ENCODE results near the gene TAS2R60.

DNA sequence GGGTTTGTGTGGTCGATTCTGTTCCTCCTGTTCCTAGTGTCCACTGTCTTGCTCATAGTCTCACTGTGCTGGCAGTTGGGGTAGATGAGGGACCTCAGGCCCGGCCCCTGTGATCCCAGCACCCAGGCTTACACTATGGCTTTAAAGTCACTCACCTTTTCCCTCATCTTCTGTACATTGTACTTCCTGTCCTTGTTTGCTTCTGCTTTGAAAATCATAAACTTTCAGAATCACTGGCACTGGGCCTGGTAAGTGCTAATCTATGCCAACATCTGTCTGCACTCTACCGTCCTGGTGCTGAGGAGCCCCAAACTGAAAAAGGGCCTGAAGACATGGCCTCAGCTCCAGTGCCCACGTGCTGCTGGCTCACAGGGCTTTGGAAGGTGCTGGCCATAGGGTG, 5.7 kb upstream of the TAS2R60 start:
- TF ChIP-seq CTCF (IDR thresholded peaks at IDR 0.05) (no peak), POLR2A (IDR thresholded peaks at IDR 0.05) (no peak)
